HG03469 (cell line): Measurements from ENCODE around the gene CREM.
"Not testable (repeated sequence)": the region's sequence is repeated elsewhere in the genome, so short reads cannot be mapped to it uniquely, and the experiment has no call there.

ENCODE experiments used
- ATAC-seq: cut with Tn5 transposase; IDR thresholded peaks from one replicate; pipeline ENCODE4 v1.9.1; 2021; ENCODE audit warnings: mild to moderate bottlenecking, moderate library complexity, moderate number of reproducible peaks; ENCODE audit not compliant: unreplicated experiment

The CREM gene

DNA sequence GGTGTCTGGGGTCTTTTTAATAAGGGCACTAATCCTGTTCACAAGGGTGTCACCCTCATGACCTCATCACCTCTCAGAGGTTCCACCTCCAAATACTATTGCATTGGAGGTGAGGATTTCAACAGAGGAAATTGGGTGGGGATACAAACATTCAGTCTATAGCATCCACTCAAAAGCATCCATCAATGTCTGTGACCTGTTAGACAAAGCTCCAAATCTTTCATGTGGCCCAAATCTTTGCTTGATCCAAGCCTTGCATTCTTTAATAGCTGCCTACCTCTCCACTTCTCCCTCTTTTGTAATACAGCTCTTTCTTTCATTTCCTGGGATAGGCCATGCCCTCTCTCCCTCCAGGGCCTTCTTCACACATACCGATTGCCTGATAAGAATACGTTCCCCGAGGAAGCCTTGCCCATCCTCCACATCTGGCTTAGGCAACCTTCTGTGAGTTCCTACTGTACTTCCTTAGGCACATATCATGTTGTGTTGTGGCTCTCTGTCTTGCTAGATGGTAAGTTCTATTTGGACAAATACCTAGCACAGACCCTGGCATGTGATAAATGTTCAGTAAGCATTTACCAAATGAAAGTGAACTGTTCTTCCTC is 66.1 kb downstream of the CREM start:
- ATAC-seq, result no peak

DNA sequence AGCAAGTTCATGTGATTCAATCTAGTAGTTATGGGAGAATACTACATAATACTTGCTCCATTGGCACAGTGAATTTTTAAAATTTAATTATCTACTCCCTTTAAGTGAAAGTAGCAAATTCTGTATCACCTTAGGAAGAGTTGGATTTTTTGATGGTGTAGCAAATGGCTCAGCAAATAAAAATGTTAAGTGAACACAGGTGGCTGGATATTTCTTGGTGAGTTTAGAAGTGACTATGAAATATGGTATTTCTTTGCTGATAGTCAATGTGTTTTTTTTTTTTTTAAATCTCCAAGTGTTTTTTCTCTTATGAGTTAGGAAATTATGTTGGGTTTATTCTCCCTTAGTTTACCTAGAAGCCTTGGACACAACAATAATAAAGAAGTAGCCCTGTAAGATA is 67.8 kb downstream of the CREM start:
- no peak for ATAC-seq

DNA sequence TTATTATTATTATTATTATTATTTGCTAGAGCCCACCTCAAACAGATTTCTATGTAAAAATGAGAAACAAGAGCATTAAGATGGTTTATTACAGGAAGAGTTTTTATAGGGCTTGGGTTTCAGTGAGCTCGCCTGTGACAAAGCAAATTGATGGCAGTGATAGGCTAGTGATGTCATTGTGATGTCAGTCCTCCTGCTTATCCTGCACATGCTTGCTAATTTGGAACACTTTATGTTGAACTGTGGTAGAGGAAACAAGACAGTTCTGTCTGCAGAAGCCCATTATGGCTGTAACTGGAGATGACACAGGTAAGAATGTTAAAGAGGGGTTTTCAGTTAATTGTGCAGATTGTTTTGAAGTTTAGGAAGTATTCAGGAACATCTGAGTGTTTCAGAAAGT is 68.3 kb downstream of the CREM start:
- ATAC-seq, result no peak

DNA sequence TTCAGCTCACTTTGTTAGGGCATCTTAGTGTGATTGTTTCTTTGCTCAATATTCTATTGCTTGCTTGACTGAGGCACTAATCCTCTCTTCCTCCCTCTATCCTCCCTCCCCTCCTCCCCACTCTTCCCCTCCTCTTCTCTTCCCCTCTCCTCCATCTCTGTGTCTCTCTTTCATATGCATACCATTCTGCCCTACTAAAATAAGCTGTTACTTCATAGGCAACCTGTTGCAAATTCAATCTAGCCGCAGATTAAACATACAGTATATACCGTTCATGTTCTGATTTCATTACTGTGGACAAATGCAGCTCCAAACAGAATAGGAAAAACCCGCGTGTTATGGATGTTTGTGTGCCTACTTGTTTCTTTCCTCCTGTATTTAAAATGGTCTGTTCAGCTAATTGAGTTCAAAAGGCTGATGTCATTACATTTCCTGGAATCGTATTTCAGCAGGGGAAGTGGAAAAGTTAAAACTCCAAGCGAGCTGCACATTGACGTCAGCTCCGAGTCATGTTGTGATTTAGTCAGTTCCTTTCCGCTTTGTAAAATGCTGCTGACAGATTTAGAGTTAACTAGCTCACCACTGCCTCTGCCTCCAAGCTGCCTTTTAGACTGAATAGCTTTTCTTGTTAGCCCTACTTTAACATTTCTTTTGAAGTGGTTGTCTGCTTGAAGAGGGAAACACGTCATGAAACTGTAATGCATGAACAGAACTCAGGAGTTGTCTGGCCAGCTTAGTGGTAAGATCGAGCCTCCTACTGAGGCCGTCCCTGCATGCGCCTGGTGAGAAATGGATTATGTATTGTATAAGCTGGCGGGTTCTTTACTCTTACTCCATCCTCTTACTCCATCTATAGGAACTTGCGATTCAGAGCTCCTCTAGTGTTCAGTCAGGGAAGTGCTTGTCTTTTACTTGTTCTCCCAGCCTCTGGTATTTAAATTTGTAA is 69.0 kb downstream of the CREM start:
- peak; percentile 93 for ATAC-seq

DNA sequence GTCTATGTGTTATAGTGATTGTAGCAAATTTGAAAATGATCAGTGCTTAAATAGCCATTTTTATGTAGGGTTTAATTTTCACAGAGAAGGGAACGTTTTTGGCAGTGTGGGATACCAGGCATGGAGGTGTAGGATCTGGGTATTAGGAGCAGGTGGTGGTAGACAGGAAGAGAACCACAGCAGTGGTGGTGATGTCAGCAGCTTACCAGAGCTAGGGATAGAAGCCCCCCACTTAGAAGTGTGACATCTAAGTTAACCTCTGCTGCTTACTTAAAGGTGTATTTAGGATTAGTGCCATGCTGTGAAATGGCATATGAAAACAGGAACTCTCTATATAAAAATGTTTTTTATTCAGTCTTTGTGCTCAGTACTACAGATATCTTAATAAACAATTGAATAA is 73.8 kb downstream of the CREM start:
- no peak for ATAC-seq

DNA sequence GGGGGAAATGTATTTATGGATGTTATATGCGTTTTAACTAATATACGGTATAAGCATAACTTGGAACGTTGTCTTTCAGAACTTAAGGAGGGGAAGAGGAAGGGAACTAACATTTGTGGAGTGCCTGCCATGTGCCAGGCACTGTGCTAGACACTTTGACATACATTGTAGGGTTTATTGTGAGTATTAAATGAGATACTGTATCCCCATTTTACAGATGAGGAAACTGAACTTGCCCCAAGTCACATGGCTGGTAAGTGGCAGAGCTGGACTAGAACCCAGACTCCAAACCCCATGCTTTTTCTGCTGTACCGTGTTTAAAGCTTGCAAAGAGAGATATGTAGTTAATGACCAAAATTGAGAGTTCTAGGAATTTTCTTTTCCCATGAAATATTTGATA is 74.6 kb downstream of the CREM start:
- no peak for ATAC-seq

DNA sequence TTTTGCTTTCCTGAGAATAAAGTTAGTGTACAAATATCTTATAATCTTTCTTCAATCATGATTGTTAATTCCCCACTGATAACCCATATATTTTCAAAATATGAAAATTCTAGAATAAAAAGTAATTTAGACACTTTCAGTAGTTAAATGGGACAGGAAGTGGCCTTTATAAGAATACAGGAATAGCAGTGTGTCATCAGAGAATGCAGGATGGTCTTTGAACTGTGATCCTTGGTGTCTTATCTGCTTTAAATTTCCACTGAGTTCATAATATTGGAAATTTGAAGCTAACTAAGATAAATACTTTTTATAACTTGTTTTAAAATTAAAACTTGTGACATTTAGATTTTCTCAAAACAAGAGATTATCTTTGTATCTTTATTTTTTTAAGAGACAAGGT is 75.4 kb downstream of the CREM start:
- no peak for ATAC-seq

DNA sequence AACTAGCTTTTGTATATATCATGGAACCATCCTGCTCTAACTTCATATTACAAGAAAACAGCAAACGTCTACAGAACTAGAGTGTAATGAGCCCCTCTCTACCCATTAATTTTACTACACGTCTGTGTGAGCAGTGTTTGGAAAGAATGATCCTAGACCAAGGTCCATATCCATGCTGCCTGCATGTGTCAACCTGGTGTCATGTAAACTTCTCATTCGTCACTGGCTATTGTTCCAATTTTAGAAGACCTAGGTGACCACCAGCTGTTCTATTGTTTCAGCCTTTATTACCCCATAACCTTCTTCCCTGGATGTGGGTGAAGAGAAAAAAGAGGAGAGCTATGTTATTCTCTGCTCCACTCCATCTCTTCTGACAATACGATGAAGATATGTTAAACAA is 77.1 kb downstream of the CREM start:
- ATAC-seq, result no peak

DNA sequence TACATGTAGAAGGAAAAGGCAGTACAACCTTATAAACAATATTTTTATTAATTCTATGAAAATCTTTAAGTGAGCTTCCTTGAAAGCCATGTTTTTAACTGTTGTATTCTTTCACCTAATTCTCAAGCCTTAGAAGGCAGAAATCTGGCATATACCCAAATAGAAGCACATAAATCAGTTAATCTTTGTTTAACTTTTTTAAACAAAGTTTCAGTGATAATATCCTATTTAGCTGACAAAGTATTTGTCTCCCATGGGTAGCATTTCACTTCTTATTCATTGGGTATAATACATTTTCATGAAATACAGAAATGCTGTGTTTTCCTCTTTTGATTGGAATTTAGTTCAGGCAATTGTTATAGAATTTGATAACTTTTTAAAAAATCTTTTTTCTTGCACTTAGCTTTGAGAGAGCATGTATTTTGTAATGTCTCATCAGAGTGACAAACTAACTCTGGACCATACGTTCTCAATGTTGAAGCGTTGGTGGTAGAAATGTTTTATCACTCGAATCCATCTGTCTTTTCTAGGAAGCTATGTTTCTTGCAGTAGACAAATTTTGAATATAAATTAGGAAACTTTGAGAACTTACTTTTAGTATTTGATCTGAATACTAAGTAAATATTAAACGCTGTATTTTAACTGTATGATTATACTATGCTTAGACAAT is 78.1 kb downstream of the CREM start:
- no peak for ATAC-seq

DNA sequence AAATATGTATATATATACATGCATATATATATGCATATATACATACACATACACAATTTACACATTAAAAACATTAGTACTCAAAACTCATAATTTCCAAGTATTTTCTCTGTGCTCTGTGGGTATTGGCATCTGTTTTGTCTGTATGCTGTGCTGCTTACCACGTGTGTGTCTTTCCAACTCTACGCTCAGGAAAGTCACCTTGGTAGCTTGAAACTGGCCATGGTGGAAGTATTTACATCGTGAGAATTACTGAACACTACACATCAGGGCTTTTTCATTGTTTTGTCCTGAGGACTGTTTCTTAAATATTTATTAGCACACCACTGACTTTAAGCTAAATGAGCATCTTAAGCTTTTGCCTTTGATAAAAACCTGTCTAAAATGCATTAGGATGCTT is 79.6 kb downstream of the CREM start:
- no peak for ATAC-seq

DNA sequence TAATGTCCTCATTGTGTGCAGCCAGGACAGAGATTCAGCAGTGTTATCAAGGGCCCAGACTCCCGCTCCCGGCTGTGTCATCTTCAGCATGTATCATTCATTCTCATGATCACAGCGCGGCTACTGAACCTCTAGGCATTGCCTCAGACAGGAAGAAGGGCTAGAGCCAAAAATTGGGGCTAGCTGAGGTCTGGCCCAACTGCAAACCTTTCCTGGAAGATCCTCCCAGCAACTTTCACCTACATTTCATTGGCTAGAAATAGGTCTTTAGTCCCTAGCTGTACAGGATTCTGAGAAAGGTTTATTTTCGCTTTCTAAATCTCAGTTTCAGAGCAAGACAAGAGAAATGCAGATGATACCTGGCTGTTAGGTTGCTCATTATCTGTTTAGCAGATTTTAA is 81.9 kb downstream of the CREM start:
- no peak for ATAC-seq

DNA sequence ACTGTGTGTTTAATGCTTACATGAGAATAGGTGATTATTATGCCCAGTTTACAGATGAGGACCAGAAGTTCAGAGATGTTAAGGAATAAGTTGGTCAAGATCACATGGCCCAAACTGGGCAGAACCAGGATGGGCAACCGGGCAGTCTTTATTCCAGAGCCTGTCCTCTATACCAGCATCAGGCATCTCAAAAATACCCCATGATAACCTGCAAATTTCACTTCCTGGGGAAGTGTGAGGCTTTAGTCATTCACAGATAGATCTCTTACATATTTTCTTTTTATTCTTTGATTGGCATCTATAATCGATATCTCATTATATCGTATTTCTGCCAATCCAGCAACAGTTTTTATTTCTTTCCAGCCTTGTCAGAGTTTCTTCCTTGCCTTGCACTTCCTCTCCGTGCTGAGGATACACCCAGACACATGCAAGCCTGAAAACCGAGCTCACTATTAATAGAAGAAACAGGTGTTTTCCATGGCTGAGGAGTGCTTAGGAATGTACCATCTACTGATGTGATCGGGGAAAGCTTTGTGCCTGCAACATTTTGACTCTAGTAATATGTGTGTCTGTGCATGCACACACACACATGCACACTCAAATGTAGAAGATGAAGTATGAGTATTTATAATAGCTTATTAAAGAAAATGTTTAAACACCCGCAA is 82.4 kb downstream of the CREM start:
- no peak for ATAC-seq

DNA sequence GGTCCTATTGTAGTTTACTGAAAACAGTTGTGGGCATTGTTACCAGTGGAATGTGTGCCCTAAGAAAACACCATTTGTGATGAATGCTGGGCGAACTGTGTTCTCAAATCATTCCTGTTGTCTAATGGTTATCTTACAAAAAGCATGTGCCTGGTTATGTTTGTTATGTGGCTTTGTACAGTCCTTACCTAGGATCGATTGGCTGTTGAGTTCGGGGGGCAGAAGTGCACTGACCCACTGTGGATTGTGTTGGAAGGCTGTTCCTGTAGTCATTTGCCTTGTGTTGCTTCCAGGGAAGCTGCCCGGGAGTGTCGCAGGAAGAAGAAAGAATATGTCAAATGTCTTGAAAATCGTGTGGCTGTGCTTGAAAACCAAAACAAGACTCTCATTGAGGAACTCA is 84.3 kb downstream of the CREM start:
- no peak for ATAC-seq

DNA sequence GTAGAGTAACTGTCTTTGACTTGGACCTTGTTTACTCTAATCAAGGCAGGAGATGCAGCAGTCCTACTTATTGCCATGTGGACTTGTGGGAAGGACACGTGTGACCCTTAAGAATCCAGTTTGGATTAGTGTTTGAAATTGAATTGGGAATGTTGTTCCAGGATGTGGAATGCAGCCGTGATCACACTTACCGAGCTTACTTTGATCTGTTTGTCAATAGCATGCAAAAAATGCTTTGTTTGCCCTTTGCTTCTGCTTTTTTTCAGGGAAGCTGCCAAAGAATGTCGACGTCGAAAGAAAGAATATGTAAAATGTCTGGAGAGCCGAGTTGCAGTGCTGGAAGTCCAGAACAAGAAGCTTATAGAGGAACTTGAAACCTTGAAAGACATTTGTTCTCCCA is 84.7 kb downstream of the CREM start:
- ATAC-seq, result no peak

DNA sequence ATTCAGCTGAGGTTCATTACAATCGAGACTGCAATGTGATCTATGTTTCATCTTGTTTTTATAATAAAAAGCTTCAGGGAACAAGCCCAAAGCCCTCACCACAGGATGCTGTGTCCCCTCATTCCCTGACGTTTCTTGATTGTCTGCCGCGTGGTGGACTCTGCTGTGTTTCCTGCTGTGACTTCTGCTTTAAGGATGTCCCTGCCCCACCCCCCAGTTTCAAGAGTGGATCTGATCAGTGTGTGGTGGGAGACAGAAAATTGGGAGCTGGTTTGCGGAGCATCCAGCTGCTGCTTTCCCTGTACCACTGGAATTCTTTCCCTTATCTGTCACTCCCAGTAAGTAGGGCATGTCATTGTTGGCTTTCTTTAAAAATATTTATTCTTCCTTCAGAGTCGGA is 86.2 kb downstream of the CREM start:
- no peak for ATAC-seq

DNA sequence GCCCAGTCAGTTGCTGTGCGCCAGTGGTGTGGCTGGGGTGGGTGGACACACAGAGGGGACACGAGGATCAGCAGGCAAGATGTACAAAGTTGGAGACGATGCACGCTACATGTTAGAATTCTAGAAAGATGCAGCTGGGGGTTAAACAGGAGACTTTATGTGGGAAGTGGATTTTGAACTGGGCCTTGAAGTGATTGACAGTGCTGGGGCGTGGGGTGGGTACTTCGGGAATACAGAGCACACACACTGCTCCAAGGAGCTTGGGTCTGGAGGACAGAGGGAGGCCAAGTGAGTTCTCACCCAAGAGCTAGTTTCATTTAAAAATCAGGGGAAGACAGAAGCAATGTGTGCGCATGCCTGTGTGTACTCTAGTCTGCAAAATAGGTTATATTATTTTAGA is 87.1 kb downstream of the CREM start:
- no peak for ATAC-seq

DNA sequence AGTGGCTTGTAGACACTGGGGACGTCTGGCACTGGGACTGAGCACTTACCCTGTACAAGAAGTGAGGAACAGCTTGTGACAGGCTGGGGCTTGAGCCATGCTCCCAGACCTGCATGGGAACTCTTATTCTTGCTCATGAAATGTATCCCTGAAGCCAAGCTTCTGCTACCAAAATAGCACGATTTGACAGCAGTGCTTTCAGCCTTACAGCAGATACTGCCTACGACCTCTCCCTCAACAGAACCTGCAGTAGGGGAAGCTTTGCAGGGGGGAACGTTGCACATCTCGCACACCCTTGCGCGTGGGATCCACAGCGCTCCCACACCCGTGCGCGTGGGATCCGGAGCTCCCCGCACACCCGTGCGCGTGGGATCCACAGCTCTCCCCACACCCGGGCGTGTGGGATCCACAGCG is 88.0 kb downstream of the CREM start:
- no peak for ATAC-seq

DNA sequence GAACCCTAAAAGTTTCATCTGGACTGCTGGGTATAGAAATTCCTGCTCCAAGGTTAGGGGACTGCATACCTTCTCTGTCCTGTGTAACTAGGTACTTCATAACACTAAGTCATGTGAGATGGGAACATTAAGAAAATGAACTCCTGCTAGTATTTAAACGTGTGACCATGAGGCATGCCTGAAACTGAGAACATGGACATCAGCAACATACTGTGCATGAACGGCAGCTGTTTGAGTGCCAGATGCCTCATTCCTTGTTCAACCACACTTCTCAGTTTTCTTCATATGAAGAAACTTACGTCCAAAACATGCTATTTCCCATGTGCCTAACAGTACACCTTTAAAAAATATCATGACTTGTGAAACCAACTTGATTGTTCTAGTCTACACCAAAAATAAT is 88.5 kb downstream of the CREM start:
- ATAC-seq, result no peak

DNA sequence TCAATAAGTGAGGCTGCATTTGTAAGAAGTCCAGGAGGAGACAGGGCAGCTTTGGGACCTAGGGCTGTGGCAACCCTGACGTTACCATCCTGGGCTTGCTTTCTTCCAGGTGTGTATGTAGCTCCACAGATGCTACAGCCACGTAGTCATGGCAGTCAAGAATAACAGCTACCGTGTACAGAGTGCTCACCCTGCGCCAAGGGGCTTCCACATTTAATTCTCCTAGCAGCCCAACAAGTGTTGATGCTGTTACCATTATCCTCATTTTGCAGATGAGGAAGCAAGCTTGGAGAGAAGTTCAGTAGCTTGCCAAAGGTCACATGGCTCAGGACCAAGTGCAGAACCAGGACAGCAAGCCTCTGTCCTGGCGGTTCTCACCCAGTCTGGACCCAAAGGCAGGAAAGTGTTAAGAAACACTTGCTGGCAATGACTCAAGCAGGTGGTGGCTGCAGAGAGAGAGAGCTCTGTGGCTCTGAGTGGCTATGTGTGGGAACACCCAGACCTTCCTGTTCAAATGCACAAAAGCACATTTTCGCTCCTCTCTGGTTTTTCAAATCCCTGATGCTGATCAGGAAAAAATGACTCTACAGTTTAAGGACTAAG is 89.8 kb downstream of the CREM start:
- no peak for ATAC-seq

DNA sequence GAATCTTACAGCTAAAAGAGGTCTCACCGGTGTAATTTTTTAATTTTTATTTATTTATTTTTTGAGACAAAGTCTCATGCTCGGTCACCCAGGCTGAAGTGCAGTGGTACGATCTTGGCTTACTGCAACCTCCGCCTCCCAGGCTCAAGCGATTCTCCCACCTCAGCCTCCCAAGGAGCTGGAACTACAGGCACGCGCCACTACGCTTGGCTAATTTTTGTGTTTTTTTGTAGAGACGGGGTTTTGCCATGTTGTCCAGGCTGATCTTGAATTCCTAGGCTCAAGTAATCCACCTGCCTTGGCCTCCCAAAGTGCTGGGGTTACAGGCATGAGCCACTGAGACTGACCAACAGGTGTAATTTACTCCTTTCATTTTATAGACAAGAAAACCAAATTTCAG is 90.3 kb downstream of the CREM start:
- not testable (repeated sequence) for ATAC-seq

DNA sequence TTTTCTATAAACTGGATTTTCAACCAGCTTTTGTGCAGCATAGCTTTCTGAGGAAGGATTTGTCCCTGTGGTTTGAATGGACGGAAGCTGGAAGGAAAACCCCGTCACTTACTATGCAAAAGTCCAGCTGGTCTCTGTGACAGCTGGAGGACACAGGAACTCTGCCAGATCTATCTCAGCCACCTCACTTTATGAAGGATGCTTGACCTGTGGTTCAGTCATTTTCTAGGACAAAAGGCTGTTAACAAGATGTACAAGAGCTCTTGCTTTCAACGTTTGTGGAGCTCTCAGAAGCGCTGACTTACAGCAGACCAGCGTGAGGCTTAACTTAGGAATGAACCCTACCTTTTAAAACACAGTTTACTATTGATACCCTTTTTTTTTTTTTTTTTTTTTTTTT is 90.8 kb downstream of the CREM start:
- no peak for ATAC-seq
